Left forelimb (tissue), 1 donor: Measurements from ENCODE around the gene DAPK3.

Source experiments
- DNase-seq: peaks from one replicate; pipeline ENCODE4 v3.0.0-alpha.2; 2018; ENCODE audit warnings: low spot score

Gene DAPK3

GRCh38 chr19:3910105-3910504 lies 60.8 kb downstream of the DAPK3 start:
- DNase-seq: no peak
